GM19455 (cell line): ENCODE measurements around the gene HSPA1A.
"Not testable (repeated sequence)": the region's sequence is repeated elsewhere in the genome, so short reads cannot be mapped to it uniquely, and the experiment has no call there.

ENCODE experiments used
- ATAC-seq: cut with Tn5 transposase; IDR thresholded peaks from one replicate; pipeline ENCODE4 v1.9.1; 2021; ENCODE audit not compliant: unreplicated experiment

The HSPA1A gene

GRCh38 chr6:31808599-31808998 is 6.7 kb upstream of the HSPA1A start:
- not testable (repeated sequence) for ATAC-seq

DNA sequence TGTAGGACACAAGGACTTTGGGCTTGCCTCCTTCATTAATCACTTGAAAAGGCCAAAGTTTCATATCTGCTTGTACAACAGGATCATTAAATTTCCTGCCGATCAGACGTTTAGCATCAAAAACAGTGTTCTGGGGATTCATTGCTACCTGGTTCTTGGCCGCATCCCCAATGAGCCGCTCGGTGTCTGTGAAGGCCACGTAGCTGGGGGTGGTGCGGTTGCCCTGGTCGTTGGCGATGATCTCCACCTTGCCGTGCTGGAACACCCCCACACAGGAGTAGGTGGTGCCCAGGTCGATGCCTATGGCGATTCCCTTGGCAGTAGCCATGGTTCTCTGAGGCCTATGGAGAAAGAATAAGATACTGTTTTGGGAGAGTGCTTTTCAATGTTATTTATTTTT is 3.7 kb upstream of the HSPA1A start:
- no peak for ATAC-seq

DNA sequence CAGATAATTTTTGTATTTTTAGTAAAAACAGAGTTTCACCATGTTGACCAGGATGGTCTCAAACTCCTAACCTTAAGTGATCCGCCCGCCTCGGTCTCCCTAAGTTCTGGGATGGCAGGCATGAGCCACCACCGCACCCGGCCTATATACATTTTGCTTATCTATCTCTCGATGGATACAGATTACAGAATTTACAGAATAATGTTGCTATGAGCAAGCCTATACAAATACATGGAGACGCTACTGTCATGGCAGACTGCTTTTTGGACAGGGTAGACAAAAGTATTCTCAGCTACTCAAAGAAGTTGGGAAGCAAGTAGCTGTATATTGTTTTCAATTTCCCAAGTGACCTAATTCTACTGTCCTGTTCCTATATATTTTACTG is 1.9 kb upstream of the HSPA1A start:
- ATAC-seq: no peak

DNA sequence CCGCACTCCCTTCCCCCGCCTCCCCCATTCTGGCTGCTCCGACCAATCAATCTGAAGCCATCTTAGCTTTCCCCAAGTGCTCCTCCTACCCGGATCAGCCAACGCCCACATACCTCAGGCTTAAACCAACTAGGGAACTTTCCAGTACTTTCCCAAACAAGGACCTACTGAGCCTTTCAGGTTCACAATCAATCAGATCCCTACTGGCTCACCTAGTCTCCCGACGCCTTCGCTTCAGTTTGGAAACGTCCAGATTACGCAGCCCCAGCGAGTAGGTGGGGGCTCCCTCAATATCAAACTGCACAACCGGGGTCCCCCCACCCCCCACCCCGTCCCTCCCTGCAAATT is 692 bp upstream of the HSPA1A start:
- no peak for ATAC-seq

GRCh38 chr6:31817133-31817928 is 2.0 kb downstream of the HSPA1A start:
- ATAC-seq: not testable (repeated sequence)

DNA sequence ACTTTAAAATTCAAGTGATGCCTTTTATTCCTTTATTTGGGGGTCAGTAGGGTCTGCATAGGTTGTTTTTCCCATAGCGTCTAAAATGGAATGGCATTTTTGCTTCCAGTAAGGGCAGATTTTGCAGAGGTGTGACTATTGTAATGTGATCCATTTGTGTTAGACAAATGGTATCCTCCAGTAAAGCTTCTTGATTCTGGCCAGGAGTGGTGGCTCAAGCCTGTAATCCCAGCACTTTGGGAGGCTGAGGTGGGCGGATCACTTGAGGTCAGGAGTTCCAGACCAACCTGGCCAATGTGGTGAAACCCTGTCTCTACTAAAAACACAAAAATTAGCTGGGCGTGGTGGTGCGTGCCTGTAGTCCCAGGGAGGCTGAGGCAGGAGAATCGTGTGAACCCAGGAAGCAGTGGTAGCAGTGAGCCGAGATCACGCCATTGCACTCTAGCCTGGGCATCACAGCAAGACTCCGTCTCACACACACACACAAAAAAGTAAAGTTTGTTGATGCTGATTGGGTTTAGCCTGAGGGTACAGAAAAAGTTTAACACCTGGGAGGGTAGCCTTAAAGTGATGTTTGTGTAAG is 2.7 kb downstream of the HSPA1A start:
- not testable (repeated sequence) for ATAC-seq

DNA sequence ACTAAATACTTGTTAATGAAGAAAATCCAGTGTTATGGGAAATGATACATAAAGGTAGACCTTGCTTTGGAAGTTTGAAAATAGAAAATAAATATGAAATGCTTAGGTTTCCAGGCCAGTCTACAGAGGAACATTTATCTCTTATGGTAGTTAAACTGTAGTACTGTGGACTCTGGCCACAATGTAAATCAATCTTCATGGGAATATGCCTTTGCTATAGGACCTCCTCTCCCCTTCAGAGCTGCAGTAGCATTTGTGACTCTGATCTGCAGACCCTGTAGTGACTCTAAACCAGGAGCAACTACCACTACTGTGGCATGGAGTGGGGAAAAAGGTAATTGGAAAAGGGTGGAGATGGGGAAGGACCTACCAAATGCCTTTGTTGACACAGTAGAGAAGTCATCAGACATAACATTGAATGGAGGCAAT is 4.5 kb downstream of the HSPA1A start:
- no peak for ATAC-seq

- ATAC-seq: not testable (repeated sequence)
Measured at GRCh38 chr6:31820399-31820798, 5.1 kb downstream of the HSPA1A start.

- peak; percentile 57 for ATAC-seq
Measured at GRCh38 chr6:31821301-31822035, 6.1 kb downstream of the HSPA1A start.

DNA sequence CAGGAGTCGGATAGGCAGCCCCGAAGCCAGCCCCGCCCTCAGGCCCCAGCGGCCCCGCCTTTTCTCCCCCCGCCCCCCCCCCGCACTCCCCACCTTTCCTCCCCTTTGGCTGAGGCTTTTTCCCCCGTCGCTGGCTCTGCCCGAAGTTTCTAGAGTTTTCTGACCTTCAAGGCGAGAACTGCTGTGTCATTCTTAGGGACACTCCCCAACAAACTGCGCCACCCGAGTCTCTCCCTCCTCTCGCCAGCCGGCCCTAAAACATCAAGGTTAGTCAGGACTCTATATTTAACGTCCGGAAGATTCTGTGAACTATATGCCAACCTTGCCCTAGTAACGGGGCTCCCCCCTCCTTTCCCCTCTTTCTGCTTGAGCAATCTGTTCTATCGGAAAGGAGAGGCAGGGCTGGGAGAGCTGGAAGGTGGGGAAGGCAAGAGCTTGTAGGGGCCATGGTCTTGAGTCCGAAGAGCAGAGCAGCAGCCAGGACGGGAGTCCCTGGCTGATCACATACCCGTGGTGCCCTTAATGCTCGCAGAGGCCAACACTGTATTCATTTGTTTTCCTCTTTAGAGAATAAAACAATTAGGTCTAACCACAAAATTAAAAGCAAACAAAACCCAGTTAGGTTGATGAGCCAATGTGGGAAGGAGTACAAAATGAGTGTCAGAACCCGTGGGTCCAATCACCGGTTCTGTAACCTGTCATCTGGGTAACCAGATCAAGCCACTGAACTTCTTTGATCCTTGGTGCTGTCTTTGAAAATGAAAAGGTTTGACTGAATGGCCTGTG is 6.9 kb downstream of the HSPA1A start:
- ATAC-seq: peak; percentile 31

GRCh38 chr6:31823592-31824196 is 8.4 kb downstream of the HSPA1A start:
- ATAC-seq: not testable (repeated sequence)

GRCh38 chr6:31825553-31825952 is 10.2 kb downstream of the HSPA1A start:
- no peak for ATAC-seq

DNA sequence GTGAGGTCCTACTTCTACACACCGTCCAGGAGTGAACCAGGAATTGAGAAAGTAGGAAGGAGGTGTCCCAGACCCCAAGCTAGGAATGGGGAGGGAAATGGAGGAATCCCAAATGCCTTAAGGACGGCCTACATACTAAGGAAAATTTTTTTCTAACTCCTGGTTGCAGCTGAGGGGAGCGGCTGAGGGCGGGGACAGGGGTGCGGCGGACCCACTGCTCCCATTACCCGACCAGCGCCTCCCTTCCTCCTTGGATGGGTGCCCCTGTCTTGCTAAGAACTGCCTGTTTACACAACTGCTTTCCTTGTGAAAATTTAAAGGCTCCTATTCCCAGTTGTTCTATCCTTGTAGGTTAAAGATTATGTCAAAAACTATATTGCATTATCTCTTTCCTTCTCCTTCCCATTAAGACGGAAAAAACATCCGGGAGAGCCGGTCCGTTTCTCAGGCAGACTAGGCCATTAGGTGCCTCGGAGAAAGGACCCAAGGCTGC is 11.5 kb downstream of the HSPA1A start:
- ATAC-seq: peak; percentile 19

DNA sequence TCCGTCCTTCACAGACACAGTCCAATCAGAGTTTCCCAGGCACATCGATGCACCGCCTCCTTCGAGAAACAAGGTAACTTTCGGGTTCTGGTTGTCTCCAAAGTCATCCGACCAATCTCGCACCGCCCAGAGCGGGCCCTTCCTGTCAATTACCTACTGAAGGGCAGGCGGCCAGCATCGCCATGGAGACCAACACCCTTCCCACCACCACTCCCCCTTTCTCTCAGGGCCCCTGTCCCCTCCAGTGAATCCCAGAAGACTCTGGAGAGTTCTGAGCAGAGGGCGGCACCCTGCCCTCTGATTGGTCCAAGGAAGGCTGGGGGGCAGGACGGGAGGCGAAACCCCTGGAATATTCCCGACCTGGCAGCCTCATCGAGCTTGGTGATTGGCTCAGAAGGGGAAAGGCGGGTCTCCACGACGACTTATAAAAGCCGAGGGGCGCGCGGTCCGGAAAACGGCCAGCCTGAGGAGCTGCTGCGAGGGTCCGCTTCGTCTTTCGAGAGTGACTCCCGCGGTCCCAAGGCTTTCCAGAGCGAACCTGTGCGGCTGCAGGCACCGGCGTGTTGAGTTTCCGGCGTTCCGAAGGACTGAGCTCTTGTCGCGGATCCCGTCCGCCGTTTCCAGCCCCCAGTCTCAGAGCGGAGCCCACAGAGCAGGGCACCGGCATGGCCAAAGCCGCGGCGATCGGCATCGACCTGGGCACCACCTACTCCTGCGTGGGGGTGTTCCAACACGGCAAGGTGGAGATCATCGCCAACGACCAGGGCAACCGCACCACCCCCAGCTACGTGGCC is 12.1 kb downstream of the HSPA1A start, which contains the start of gene HSPA1B:
Gene HSPA1B (plus strand): TSS at position 453 of the 794 bp plus-strand sequence. CDS start 213 bp downstream, at position 666.
- ATAC-seq: peak; percentile 59

DNA sequence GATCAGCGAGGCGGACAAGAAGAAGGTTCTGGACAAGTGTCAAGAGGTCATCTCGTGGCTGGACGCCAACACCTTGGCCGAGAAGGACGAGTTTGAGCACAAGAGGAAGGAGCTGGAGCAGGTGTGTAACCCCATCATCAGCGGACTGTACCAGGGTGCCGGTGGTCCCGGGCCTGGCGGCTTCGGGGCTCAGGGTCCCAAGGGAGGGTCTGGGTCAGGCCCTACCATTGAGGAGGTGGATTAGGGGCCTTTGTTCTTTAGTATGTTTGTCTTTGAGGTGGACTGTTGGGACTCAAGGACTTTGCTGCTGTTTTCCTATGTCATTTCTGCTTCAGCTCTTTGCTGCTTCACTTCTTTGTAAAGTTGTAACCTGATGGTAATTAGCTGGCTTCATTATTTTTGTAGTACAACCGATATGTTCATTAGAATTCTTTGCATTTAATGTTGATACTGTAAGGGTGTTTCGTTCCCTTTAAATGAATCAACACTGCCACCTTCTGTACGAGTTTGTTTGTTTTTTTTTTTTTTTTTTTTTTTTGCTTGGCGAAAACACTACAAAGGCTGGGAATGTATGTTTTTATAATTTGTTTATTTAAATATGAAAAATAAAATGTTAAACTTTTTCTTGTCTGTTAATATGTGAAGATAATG is 14.4 kb downstream of the HSPA1A start:
- no peak for ATAC-seq

DNA sequence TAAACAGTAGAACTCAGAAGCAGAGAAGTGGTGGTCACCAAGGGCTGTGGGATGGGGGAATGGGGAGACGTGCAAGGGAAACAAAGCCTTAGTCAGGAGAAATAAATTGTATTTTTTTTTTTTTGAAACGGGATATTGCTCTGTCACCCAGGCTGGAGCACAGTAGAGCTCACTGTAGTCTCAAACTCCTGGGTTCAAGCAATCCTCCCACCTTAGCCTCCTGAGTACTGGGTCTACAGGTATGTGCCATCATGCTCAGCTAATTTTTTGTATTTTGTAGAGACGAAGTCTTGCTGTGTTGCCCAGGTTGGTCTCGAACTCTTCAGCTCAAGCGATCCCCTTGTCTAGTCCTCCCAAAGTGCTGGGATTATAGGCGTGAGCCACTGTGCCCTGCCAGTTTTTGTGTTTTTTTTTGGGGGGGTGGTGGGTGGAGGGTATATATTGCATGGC is 15.6 kb downstream of the HSPA1A start:
- no peak for ATAC-seq

- no peak for ATAC-seq
Measured at GRCh38 chr6:31831350-31832215, 16.2 kb downstream of the HSPA1A start.
